PC-9 (cell line): ENCODE measurements around the gene JOSD2. TPM values are rescaled to one million over a fixed set of nuclear protein-coding genes. Genes with fewer than 3 reads are reported as not detected.

ENCODE experiments used
- BruUV-seq: library from RNA; stranded (reverse); fragments of 400-500 nt; replicated peaks from 2 replicates; lab custom pipeline; 2021; lab: Mats Ljungman, UMichigan
- CTCF ChIA-PET: fragments of 300-600 bp; sonication (Branson Sonifier 250); formaldehyde crosslinking; loops from one replicate; lab custom pipeline; 2022; ENCODE audit warnings: antibody characterized with exemption; lab: Charles Lee
- POLR2A ChIA-PET: fragments of 300-600 bp; sonication (Branson Sonifier 250); formaldehyde crosslinking; loops from one replicate; lab custom pipeline; 2022; ENCODE audit warnings: antibody characterized with exemption; ENCODE audit not compliant: unreplicated experiment; lab: Charles Lee
- DNase-seq, 2 experiments: peaks; one replicate each; pipeline versions ENCODE4 v3.0.0 to v3.0.0-alpha.2; 2015 to 2022; ENCODE audit warnings: mixed read lengths in 1 of 2
- H2AFZ ChIP-seq: fragments of 200-600 bp; sonication (generic); 2 replicates; pipeline ENCODE4 v1.8.1; 2017; ENCODE audit warnings: antibody characterized with exemption
- H3F3A ChIP-seq: fragments of 200-600 bp; sonication (generic); 2 replicates; pipeline ENCODE4 v1.8.1; 2017; ENCODE audit warnings: antibody characterized with exemption, mild to moderate bottlenecking, low read depth; ENCODE audit not compliant: insufficient read depth
- H3K27ac ChIP-seq: fragments of 200-600 bp; sonication (generic); 2 replicates; pipeline ENCODE4 v1.6.1; 2016; ENCODE audit warnings: mixed run types
- H3K27me3 ChIP-seq: fragments of 200-600 bp; sonication (generic); 2 replicates; pipeline ENCODE4 v1.6.1; 2016; ENCODE audit warnings: low read depth, mixed run types; ENCODE audit not compliant: insufficient read depth
- H3K36me3 ChIP-seq: fragments of 200-600 bp; sonication (generic); 2 replicates; pipeline ENCODE4 v1.6.1; 2016; ENCODE audit warnings: low read depth, mixed run types
- H3K4me1 ChIP-seq: fragments of 200-600 bp; sonication (generic); replicated peaks from 2 replicates; pipeline ENCODE4 v1.6.1; 2016; ENCODE audit warnings: mixed run types; ENCODE audit not compliant: insufficient read depth
- H3K4me2 ChIP-seq: fragments of 200-600 bp; sonication (generic); 2 replicates; pipeline ENCODE4 v1.6.1; 2017; ENCODE audit warnings: mixed run types
- H3K4me3 ChIP-seq: fragments of 200-600 bp; sonication (generic); 2 replicates; pipeline ENCODE4 v1.6.1; 2016; ENCODE audit warnings: mixed run types
- H3K79me2 ChIP-seq: fragments of 200-600 bp; sonication (generic); 2 replicates; pipeline ENCODE4 v1.6.1; 2017; ENCODE audit warnings: low read depth, mixed run types
- H3K9me2 ChIP-seq: fragments of 200-600 bp; sonication (generic); 2 replicates; pipeline ENCODE4 v1.8.1; 2017; ENCODE audit warnings: mild to moderate bottlenecking; ENCODE audit not compliant: insufficient read depth
- H3K9me3 ChIP-seq: fragments of 200-600 bp; sonication (generic); 2 replicates; pipeline ENCODE4 v1.8.1; 2016; ENCODE audit warnings: low read depth; ENCODE audit not compliant: insufficient read depth
- H4K20me1 ChIP-seq: fragments of 200-600 bp; sonication (generic); 2 replicates; pipeline ENCODE4 v1.8.1; 2017; ENCODE audit not compliant: insufficient read depth
- EZH2 ChIP-seq: fragments of 200-600 bp; sonication (generic); IDR thresholded peaks from 2 replicates; pipeline ENCODE4 v1.8.0; 2017; ENCODE audit warnings: antibody characterized with exemption, low read depth
- intact Hi-C: fragments of 100-400 bp; cut with micrococcal nuclease; formaldehyde crosslinking; loops from one replicate; pipeline ENCODE4 v1.10.0; 2022; ENCODE audit not compliant: unreplicated experiment
- total RNA-seq: library from RNA; stranded (reverse); gene quantifications from 2 replicates; pipeline ENCODE4 v1.2.3, GENCODE V29; 2021
- TF ChIP-seq, protein P1 (sequence below): fragments of 200-600 bp; sonication (generic); conservative IDR thresholded peaks from 2 replicates; pipeline ENCODE4 v1.6.1; 2017; ENCODE audit warnings: mixed run types, antibody characterized with exemption, mild to moderate bottlenecking, moderate library complexity

JOSD2 gene
- total RNA-seq, 1 experiment from 2014 or later, result 44.3 TPM

DNA sequence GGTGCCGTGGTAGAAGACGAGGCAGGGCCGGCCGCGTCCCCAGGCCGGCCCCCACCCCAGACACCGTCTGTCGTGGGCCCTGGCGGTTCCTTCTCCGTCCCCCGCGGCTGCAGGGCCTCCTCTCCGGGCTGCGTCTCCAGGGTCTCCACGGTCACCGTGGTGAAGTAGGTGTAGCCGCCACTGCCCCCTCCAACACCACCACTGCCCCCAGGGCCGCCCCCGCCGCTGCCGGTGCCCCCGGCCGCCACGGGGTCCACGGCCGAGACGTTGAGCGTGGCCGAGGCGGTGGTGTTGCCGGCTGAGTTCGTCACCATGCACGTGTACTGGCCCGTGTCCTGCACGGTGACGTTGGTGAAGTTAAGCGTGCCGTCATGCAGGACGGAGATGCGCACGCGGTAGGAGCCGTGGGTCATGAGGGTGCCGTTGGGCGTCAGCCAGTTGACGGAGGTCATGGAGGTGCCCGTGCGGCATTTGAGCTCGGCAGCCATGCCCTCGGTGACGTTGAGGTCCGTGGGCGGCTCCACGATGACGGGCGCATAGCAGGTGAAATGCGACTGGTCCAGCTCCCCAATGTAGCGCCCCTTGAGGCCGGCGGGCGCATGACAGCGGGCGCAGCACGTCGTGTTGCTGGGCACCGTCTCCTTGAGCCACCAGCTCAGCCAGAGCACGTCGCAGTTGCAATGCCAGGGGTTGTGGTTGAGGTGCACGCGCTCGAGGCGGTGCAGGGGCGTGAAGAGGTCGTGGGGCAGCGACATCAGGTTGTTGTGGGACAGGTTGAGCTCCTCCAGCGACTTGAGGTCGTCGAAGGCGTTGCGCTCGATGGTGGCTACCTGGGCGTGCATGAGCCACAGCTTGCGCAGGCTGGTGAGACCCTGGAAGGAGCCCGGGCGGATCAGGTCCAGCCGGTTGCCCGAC lies 7.4 kb upstream of the JOSD2 start:
- no peaks in the 10 kb centered on the region for H4K20me1 ChIP-seq
- H3F3A ChIP-seq, result no peaks in the 10 kb centered on the region
- H3K9me2 ChIP-seq, result no peaks in the 10 kb centered on the region
- H3K36me3 ChIP-seq, result no peaks in the 10 kb centered on the region
- no peak overlapping the region for H3K4me3 ChIP-seq
- no TSS peak for BruUV-seq
- DNase-seq, result no peak
- no peaks in the 10 kb centered on the region for H3K79me2 ChIP-seq
- ChIA-PET POLR2A (no interaction called here), CTCF (no interaction called here)
- no peak overlapping the region for H3K4me2 ChIP-seq
- TF ChIP-seq, protein P1, sequence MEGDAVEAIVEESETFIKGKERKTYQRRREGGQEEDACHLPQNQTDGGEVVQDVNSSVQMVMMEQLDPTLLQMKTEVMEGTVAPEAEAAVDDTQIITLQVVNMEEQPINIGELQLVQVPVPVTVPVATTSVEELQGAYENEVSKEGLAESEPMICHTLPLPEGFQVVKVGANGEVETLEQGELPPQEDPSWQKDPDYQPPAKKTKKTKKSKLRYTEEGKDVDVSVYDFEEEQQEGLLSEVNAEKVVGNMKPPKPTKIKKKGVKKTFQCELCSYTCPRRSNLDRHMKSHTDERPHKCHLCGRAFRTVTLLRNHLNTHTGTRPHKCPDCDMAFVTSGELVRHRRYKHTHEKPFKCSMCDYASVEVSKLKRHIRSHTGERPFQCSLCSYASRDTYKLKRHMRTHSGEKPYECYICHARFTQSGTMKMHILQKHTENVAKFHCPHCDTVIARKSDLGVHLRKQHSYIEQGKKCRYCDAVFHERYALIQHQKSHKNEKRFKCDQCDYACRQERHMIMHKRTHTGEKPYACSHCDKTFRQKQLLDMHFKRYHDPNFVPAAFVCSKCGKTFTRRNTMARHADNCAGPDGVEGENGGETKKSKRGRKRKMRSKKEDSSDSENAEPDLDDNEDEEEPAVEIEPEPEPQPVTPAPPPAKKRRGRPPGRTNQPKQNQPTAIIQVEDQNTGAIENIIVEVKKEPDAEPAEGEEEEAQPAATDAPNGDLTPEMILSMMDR, result peak; percentile 43; the same call in 1 of the 2 replicates
- TF ChIP-seq EZH2, result no peak
- H3K27ac ChIP-seq, result no peak overlapping the region
- intact Hi-C loops, result no loop called here
- H3K4me1 ChIP-seq, result no peaks in the 10 kb centered on the region
- H3K27me3 ChIP-seq, result peaks cover 6% of the 10 kb centered on the region; the same call in 1 of the 2 replicates
- H2AFZ ChIP-seq, result no peak overlapping the region
- no peaks in the 10 kb centered on the region; the same call in 1 of the 2 replicates for H3K9me3 ChIP-seq

DNA sequence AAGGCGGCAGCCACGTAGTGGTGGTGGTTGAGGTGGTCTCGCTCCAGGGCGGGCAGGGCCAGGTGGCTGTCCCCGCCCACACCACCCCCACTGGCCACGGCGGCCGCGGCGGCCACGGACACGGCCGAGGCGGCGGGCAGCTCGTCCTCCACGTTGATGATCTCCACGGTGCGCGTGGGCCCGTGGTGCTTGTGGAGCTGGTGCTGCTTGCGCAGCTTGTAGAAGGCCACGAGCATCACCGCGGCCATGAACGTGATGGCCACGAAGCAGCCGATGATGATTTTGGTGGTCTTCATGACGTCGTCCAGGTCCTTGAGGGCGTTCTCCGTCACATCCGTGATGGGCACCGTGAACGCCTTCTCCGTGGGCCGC lies 6.7 kb upstream of the JOSD2 start:
- TF ChIP-seq, protein P1, result no peak
- no peak for TF ChIP-seq EZH2
- H3K4me1 ChIP-seq, result no peaks in the 10 kb centered on the region
- no peak overlapping the region for H3K4me2 ChIP-seq
- H3F3A ChIP-seq, result no peaks in the 10 kb centered on the region
- POLR2A ChIA-PET, result no interaction called here
- H3K36me3 ChIP-seq, result no peaks in the 10 kb centered on the region
- intact Hi-C loops, result no loop called here
- H3K4me3 ChIP-seq, result no peak overlapping the region
- no peak overlapping the region for H3K27ac ChIP-seq
- no peak overlapping the region for H2AFZ ChIP-seq
- no peaks in the 10 kb centered on the region; the same call in 1 of the 2 replicates for H3K9me3 ChIP-seq
- H3K9me2 ChIP-seq, result no peaks in the 10 kb centered on the region
- no peaks in the 10 kb centered on the region for H3K79me2 ChIP-seq
- H3K27me3 ChIP-seq, result peaks cover 6% of the 10 kb centered on the region; the same call in 1 of the 2 replicates
- BruUV-seq, result no TSS peak
- DNase-seq, result no peak
- no peaks in the 10 kb centered on the region for H4K20me1 ChIP-seq
- CTCF ChIA-PET, result no interaction called here

DNA sequence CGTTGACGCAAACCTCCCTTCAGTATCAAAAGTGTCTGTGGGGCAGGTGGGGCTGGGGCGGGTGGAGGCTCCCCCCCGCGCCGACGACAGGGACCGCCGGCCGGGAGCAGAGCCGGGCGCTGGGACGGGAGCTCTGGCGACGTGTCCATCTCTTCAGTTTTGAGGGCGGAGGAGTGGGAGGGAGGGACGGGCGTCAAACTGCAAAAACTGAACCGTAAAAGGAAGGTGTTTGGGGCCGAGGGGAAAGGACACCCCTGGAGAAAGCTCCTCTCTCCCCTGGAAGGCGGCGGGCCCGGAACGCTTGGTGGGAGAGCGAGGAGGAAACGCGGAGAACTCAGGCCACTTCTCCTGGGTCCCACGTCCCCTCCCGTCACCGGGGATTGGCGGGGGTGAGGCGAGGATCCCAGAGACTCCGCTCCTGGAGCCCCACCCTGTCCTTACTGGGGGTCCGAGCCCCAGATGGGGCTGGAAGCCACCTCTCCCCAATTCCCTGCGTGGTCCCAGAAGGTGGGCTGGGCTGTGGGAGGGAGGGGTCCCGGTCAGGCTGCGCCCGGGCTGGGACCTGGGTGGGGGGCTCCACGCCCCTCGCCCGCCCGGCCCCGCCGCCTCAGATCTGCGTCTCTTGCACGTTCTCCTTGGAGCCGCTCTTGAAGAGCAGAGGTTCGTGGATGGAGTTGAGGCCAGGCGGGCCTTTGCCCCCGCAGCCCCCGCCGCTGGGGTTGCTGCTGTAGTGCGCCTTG lies 6.1 kb upstream of the JOSD2 start:
- no peaks in the 10 kb centered on the region for H3K9me2 ChIP-seq
- H4K20me1 ChIP-seq, result no peaks in the 10 kb centered on the region
- no peaks in the 10 kb centered on the region for H3F3A ChIP-seq
- intact Hi-C loops, result no loop called here
- no peaks in the 10 kb centered on the region for H3K79me2 ChIP-seq
- no TSS peak for BruUV-seq
- H3K36me3 ChIP-seq, result no peaks in the 10 kb centered on the region
- no peak for DNase-seq
- no peaks in the 10 kb centered on the region; the same call in 1 of the 2 replicates for H3K9me3 ChIP-seq
- CTCF ChIA-PET, result no interaction called here
- peaks cover 3% of the 10 kb centered on the region for H3K4me1 ChIP-seq
- no peak overlapping the region for H3K4me2 ChIP-seq
- no peak overlapping the region for H3K4me3 ChIP-seq
- H3K27ac ChIP-seq, result no peak overlapping the region
- no peak overlapping the region for H2AFZ ChIP-seq
- H3K27me3 ChIP-seq, result peaks cover 6% of the 10 kb centered on the region; the same call in 1 of the 2 replicates
- POLR2A ChIA-PET, result no interaction called here
- TF ChIP-seq EZH2, result no peak
- TF ChIP-seq, protein P1, result no peak
